Measurements from ENCODE around the gene PRMT7. TPM values are rescaled to one million over a fixed set of nuclear protein-coding genes. Genes with fewer than 3 reads are reported as not detected.

The PRMT7 gene
- total and polyA plus RNA-seq, 10 donors, result 25.0 to 66.4 (median 42.0) TPM

- WGBS, 5 donors, result 87 to 92% (median 89%) methylated on average over 18 of the region's 18 CpGs
- TF ChIP-seq CTCF (IDR thresholded peaks at IDR 0.05 in 8 of 11, conservative IDR thresholded peaks at IDR 0.05 in 3 of 11) (no peak), POLR2AphosphoS5 (IDR thresholded peaks at IDR 0.05) (no peak), POLR2A (IDR thresholded peaks at IDR 0.05) (no peak)
- Histone ChIP-seq H3K27me3 (replicated peaks in 1 of 7) (peaks cover 0 to 12% (median 0%) of the 10 kb centered on the region in 7 donors), H3K36me3 (peaks cover 0 to 59% (median 26%) of the 10 kb centered on the region in 6 donors), H3K27ac (no peak overlapping the region), H3K4me1 (peaks cover 19 to 54% (median 43%) of the 10 kb centered on the region in 6 donors), H3K4me3 (no peak overlapping the region), H3K9me3 (no peaks in the 10 kb centered on the region)
- DNase-seq, result no peak
- intact Hi-C loops (cut with DNase I; ENCODE audit: low total_unique reads), result no loop called here
Observed at GRCh38 chr16:68360547-68360946, 49.7 kb downstream of the PRMT7 start.

DNA sequence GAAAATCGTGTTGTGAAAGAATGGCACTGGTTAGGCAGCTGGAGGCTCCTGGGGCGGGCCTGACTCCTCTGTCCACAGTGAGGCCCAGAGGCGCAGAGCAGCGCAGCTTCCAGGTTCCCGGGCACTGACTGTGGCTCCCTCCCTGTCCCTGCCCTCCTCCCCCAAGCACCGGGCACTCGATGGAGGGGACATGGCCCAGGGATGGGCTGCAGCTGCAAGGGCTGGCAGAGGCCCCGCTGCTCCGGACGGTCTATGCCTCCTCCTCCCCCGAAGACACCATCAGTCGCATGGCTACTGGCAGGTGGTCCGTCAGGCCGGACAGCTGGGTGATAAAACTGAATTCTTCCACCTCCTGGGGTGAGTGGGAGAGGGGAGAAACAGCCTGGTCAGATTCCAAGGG lies 50.1 kb downstream of the PRMT7 start:
- no peaks in the 10 kb centered on the region for H3K9me3 ChIP-seq
- H3K27ac ChIP-seq, result no peak overlapping the region
- intact Hi-C loops (cut with DNase I; ENCODE audit: low total_unique reads), result no loop called here
- 81 to 94% (median 86%) methylated on average over 14 of the region's 14 CpGs for WGBS, 5 donors
- H3K4me3 ChIP-seq, result no peak overlapping the region
- DNase-seq, result no peak
- H3K36me3 ChIP-seq, result peaks cover 0 to 55% (median 24%) of the 10 kb centered on the region in 6 donors
- peaks cover 0 to 16% (median 0%) of the 10 kb centered on the region in 7 donors for H3K27me3 ChIP-seq (replicated peaks in 1 of 7)
- peaks cover 15 to 53% (median 41%) of the 10 kb centered on the region in 6 donors for H3K4me1 ChIP-seq
- TF ChIP-seq POLR2AphosphoS5 (IDR thresholded peaks at IDR 0.05) (peak in 1 of 3 donors; percentile 42), CTCF (IDR thresholded peaks at IDR 0.05 in 8 of 11, conservative IDR thresholded peaks at IDR 0.05 in 3 of 11) (no peak), POLR2A (IDR thresholded peaks at IDR 0.05) (no peak)

GRCh38 chr16:68361485-68361884 lies 50.7 kb downstream of the PRMT7 start:
- WGBS, 5 donors, result 80 to 91% (median 83%) methylated on average over 16 of the region's 16 CpGs
- H3K9me3 ChIP-seq, result no peaks in the 10 kb centered on the region
- DNase-seq, result no peak
- no peak overlapping the region for H3K27ac ChIP-seq
- H3K36me3 ChIP-seq, result peaks cover 0 to 50% (median 24%) of the 10 kb centered on the region in 6 donors
- H3K4me3 ChIP-seq, result no peak overlapping the region
- peaks cover 10 to 49% (median 36%) of the 10 kb centered on the region in 6 donors for H3K4me1 ChIP-seq
- H3K27me3 ChIP-seq (replicated peaks in 1 of 7), result peaks cover 0 to 21% (median 0%) of the 10 kb centered on the region in 7 donors
- TF ChIP-seq POLR2A (IDR thresholded peaks at IDR 0.05) (no peak), CTCF (IDR thresholded peaks at IDR 0.05 in 8 of 11, conservative IDR thresholded peaks at IDR 0.05 in 3 of 11) (no peak), POLR2AphosphoS5 (IDR thresholded peaks at IDR 0.05) (no peak)
- intact Hi-C loops (cut with DNase I; ENCODE audit: low total_unique reads), result no loop called here

GRCh38 chr16:68362262-68362913 lies 51.6 kb downstream of the PRMT7 start:
- intact Hi-C loops (cut with DNase I; ENCODE audit: low total_unique reads), result no loop called here
- Histone ChIP-seq H3K4me1 (peaks cover under 1 to 49% (median 27%) of the 10 kb centered on the region in 6 donors), H3K27me3 (replicated peaks in 1 of 7) (peaks cover 0 to 24% (median 0%) of the 10 kb centered on the region in 7 donors), H3K9me3 (no peaks in the 10 kb centered on the region), H3K27ac (no peak overlapping the region), H3K4me3 (no peak overlapping the region), H3K36me3 (peaks cover 0 to 41% (median 19%) of the 10 kb centered on the region in 6 donors)
- WGBS, 5 donors, result 73 to 84% (median 79%) methylated on average over 8 of the region's 8 CpGs
- no peak for TF ChIP-seq POLR2A (IDR thresholded peaks at IDR 0.05)
- TF ChIP-seq POLR2AphosphoS5 (IDR thresholded peaks at IDR 0.05), result peak in 1 of 3 donors; percentile 33
- DNase-seq, result no peak
